ENCODE data around the gene IGSF1. TPM values are rescaled to one million over a fixed set of nuclear protein-coding genes. Genes with fewer than 3 reads are reported as not detected.

IGSF1 gene
- total RNA-seq, 1 donor from 2014 or later: 8.9 TPM

GRCh38 chrX:131271826-131272225, 17.3 kb downstream of the IGSF1 start:
- Mint-ChIP-seq H3K36me3 (peaks cover 3% of the 10 kb centered on the region), H3K27ac (no peak overlapping the region), H3K27me3 (ENCODE audit: low read depth) (no peaks in the 10 kb centered on the region), H3K4me3 (no peak overlapping the region), H3K4me1 (peaks cover 17% of the 10 kb centered on the region), H3K9me3 (peaks cover under 1% of the 10 kb centered on the region)
- no peak for DNase-seq (ENCODE audit: low spot score in 2 of 2, unreplicated experiment in 2 of 2)
- TF ChIP-seq CTCF (IDR thresholded peaks at IDR 0.05; ENCODE audit: unreplicated experiment): no peak

- no peak for TF ChIP-seq CTCF (IDR thresholded peaks at IDR 0.05; ENCODE audit: unreplicated experiment)
- Mint-ChIP-seq H3K9me3 (peaks cover 3% of the 10 kb centered on the region), H3K27me3 (ENCODE audit: low read depth) (no peaks in the 10 kb centered on the region), H3K27ac (no peak overlapping the region), H3K36me3 (no peaks in the 10 kb centered on the region), H3K4me1 (peaks cover 17% of the 10 kb centered on the region), H3K4me3 (no peak overlapping the region)
- no peak for DNase-seq (ENCODE audit: low spot score in 2 of 2, unreplicated experiment in 2 of 2)
Observed at GRCh38 chrX:131271274-131271673, 17.8 kb downstream of the IGSF1 start.

GRCh38 chrX:131270080-131270479, 19.0 kb downstream of the IGSF1 start:
- no peak for DNase-seq (ENCODE audit: low spot score in 2 of 2, unreplicated experiment in 2 of 2)
- no peak overlapping the region for H3K27ac Mint-ChIP-seq
- peaks cover 17% of the 10 kb centered on the region for H3K4me1 Mint-ChIP-seq
- no peak for TF ChIP-seq CTCF (IDR thresholded peaks at IDR 0.05; ENCODE audit: unreplicated experiment)
- H3K27me3 Mint-ChIP-seq (ENCODE audit: low read depth): no peaks in the 10 kb centered on the region
- no peak overlapping the region for H3K4me3 Mint-ChIP-seq
- no peaks in the 10 kb centered on the region for H3K36me3 Mint-ChIP-seq
- H3K9me3 Mint-ChIP-seq: peaks cover 3% of the 10 kb centered on the region

GRCh38 chrX:131264665-131265064, 24.4 kb downstream of the IGSF1 start:
- H3K4me3 Mint-ChIP-seq: no peak overlapping the region
- no peak for TF ChIP-seq CTCF (IDR thresholded peaks at IDR 0.05; ENCODE audit: unreplicated experiment)
- peaks cover 3% of the 10 kb centered on the region for H3K9me3 Mint-ChIP-seq
- no peaks in the 10 kb centered on the region for H3K36me3 Mint-ChIP-seq
- no peak overlapping the region for H3K27ac Mint-ChIP-seq
- peaks cover 12% of the 10 kb centered on the region for H3K27me3 Mint-ChIP-seq (ENCODE audit: low read depth)
- no peak for DNase-seq (ENCODE audit: low spot score in 2 of 2, unreplicated experiment in 2 of 2)
- H3K4me1 Mint-ChIP-seq: no peaks in the 10 kb centered on the region

GRCh38 chrX:131264053-131264452, 25.1 kb downstream of the IGSF1 start:
- TF ChIP-seq CTCF (IDR thresholded peaks at IDR 0.05; ENCODE audit: unreplicated experiment): no peak

More at GRCh38 chrX:131264053-131264452, 25.1 kb downstream of the IGSF1 start:
- Mint-ChIP-seq H3K4me1 (no peaks in the 10 kb centered on the region), H3K36me3 (no peaks in the 10 kb centered on the region), H3K27ac (no peak overlapping the region), H3K27me3 (ENCODE audit: low read depth) (peaks cover 12% of the 10 kb centered on the region), H3K9me3 (peaks cover 3% of the 10 kb centered on the region), H3K4me3 (no peak overlapping the region)
- DNase-seq (ENCODE audit: low spot score in 2 of 2, unreplicated experiment in 2 of 2): no peak

Data from mesothelial cell of epicardium (in vitro differentiated cells).